ENCODE data around the gene RNFT2.
"Not testable (repeated sequence)": the region's sequence is repeated elsewhere in the genome, so short reads cannot be mapped to it uniquely, and the experiment has no call there.

Gene RNFT2

DNA sequence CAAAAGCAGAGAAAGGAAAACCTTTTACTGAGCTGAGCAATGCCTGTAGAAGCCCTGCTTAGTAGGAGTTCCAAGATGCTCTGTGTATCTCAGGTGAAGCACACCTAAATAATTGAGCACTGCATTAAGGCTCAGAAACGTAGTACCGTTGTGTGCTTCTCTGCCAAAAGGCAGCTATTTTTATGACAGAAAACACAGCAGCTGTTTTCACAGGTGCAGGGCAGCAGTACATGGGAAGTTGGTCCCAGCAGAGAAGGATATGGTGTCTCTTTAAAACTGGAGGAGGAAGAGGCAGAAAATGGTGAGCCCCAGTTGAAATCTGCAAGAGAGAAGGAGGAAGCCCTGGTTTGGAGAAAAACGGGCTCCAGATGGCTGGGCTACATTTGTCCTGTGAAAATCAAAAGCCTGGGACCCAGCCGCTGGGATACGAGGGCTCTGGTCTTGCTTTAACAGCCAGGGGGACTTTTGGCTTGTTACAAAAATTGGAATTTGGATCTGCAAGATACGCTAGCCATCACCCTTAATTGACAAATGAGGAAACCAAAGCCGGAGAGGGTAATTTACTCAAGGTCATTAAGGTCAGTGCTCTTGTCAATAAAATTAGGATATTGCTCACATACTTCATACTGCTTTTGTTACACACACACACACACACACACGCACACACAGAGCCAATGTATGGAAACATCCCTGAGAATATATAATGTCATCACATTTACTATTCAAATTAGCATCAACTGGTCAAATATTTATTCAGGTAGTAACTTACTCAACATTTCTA is 27.6 kb upstream of the RNFT2 start:
- no peak for DNase-seq

DNA sequence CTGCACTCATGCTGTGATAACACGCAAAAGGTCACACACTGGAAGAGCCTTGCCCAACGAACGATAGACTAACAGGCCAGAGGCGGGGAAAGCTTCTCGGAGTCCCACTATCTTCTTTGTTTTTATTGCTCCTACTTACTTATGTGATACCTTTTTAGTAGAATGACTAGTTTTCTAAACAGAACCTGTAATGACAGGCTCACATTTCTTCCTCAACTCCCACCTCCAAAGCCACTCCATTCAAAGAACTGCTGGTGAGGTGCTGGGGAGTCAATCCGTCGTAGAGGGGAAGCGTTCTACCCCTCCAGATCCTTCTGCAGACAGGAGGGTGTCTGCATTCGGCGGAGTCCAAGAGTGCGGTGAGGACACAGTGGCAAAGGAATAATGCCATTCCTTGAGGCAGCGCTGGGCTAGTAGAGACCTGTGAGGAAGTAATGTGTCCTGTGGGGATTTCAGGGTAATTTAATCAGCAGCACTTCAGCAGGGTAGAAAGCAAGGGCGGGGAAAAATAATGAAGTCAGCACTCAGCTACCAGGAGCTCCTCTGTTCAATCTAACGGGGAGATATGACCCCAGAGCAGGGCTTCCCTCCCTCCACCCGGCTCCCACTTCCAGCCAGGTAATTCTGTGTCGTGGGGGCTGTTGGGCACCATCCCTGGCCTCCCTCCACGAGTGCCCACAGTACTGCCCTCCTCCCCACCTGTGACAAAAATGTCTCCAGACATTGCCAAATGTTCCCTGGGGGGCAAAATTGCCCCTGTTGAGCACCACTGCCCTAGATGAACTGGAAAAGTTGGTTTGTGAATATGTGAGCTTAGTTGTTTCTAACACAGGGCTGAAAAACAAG is 25.4 kb upstream of the RNFT2 start:
- DNase-seq, result no peak

DNA sequence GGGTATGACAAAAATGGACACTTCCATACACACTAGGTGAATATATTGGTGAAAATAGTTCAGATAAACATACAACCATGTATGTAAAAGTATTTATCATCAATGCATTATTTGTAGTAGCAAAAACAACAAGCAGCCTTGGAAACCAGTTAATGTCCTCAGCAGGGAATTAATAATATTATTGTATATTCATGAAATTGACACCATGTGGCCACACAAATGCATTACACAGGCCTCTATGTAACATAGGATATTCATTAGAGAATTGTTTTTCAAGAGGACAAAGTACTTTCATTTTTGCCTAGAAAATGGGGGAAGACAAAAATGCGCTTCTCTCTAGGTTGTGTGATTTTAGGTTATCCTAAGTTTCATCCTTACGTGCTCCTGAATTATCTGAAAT is 24.6 kb upstream of the RNFT2 start:
- no peak for DNase-seq

DNA sequence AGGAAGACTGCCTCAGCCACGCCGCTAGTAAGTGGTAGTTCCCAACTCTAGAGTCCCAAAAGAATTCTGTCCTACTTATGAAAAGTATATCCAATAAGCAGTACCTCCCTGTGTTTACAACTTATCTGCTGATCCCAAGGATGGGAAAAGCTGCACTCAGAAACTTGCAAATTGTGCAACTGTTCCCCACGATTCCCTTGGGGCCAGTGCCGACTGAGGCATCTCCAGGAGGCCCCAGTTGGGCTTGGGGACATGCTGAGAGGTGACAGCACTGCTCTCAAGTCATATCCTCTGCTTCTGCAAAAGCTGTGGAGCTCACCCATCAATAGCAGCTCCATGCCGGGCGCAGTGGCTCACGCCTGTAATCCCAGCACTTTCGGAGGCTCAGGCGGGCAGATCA is 23.9 kb upstream of the RNFT2 start:
- no peak for DNase-seq

DNA sequence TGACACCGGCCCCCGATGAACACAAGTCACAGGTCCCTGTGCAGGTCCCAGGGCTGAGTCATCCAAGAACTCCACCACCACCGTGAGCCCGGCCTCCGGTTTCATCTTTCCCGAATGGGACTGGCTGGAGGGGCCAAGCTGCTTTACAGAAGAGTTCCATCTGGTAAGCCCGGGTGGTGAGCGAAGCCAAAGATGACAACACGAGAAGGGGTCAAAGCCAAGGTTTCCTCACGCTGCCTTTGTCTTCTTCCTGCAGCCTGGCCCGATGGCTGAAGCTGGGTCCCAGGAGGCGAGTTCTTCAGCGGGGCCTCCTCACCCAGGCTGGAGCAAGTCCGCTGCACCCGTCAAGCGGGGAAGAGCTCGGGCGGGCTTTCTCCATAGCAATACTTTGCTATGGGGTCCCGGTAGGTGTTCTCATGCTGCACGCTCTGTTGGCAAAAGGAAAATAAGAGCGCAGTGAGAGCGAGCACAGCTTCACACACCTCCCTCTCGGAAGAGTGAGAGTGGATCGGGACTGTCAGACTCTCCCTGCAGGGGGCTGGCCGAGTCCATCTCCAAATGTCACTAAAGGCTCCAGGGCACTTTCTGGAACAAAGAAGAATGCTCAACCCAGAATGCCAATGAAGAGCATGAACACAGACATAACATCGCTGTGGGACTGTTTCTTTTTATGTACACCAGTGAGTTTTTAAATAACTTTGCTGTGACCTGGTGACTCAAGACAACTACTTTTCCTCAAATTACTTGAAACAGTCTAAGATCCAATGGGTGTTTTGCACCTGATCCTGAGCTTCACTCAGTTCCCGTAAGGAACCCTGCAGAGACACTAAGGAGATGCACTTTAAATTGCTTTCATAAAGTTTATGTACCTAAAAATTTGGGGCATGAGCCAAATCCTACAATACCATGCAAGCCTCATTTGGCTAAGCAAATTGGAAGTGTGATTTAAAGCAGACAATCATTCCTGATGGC is 20.4 kb upstream of the RNFT2 start:
- DNase-seq, result no peak

DNA sequence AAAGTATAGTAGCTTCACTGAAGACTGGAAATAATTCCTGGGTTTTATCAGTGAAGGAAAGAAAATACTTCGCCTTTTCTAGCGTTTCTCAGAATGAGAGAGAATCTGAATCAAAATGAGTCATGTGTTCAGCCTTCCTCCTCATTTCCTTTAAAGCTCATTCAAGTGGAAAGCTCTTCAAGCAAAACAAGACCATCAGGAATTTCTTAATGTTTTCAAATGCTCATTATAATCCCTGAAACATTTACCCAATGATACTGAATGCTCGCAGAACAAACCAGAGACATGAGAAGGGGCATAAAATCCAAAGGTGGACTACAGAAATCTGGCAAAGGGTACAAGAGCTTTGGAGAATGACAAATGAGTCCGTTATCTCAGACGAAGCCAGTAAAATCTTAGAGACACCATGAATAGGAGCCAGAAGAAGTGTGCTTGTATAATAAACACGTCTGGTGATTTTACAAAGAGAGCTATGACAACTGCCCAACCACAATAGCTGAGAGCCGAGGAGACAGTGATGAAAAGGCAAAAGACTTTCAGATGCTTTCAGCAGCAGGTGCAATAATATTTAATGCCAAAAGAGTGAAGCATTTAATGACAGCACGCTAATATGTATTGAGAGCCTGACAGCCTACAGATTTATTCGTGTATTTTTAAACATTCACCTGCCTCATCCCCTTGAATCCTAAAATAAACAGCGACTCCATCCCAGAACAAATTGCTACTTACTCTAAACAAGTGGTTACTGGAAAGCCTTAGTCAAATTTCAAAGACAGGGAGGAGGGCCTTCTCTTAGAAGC is 19.3 kb upstream of the RNFT2 start:
- DNase-seq, result no peak

DNA sequence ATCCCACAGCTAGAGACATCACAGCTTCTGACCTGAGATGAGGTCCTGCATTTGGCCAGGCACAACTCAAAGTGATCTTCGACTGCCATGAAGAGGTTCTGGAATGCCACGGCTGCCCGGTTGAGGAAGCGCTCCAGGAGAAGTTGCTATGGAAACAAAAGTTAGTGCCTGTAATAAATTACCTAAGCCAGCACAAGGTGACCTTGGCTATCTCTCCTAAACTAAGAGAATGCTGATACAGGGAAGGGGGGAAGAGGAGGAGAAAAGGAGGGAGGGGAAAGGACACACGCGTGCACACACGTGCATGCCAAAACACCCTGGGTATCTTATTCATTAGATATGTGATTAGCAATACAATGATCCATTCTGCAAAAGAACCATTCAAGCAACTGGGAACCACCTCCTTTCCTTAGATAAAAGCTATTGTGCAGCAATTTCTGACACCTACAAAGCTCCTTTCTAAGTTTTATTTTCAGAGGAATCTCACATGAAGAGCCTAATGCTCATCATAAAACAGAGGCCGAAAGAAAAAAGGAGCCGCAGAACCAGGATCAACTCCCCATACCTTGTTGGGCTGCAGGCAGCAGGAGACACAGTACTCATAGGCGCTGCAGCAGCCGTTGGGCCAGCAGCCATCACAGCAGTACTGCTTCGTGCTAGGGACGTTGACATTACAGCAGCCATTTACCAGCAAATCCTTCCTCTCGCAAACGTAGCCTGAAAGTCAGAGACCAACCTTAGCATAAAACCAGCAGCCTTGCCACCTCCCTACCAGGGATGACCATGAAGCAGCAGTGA is 18.2 kb upstream of the RNFT2 start:
- DNase-seq, result no peak

DNA sequence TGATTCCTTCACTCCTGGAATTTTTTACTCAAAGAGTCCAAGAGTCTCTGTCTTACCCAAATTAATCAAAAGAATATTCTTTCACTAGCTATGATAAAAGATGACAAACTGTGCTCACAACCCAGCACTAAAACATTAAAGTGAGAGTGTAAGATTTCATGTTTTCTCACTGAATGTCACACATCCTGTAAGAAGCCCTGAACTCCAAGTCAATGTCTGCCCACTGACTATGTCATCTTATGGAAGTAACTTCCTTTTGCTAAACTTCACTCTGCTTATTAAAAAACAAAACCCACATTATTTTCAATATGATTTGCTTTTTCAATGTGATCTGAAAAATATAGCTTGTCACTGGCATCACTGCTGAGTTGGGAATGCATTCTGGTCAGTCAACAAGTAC is 15.9 kb upstream of the RNFT2 start:
- no peak for DNase-seq

DNA sequence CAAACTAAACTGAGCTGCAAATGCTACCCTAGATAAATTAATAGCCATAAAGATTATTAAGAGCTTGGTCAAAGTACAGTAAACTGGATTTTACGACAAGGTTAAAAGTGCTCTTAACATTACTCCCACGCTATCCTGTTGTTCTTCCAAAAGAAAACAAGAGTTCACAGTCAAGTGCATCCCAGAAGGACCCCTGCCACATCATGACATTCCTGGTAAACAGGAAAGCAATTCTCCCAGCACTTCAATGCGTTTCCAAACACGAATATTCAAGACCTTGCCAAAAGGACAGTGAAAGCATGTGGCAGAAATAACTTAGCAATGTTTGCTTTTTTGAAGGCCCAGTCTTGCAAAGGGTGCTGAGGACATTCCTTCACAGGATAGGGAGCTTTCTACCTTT is 11.4 kb upstream of the RNFT2 start:
- DNase-seq, result no peak

DNA sequence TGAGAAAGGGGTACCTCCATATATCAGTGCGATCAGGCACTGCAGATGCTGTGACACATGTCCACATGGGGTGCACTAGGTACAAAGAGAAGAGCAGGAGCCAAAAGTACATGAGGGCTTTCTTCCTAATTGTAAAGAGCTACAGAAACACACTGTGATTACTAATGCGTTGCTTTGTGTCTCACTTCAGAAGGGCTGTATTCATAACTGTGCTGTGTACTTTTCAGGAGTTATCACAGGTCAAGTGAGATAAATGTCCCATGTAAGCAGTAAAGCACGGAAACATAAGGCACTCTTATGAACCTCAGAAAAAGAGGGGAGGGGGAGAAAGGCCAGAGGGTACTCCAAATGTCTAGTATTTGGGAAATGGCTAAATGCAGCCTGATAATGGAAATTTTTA is 10.9 kb upstream of the RNFT2 start:
- DNase-seq, result no peak

DNA sequence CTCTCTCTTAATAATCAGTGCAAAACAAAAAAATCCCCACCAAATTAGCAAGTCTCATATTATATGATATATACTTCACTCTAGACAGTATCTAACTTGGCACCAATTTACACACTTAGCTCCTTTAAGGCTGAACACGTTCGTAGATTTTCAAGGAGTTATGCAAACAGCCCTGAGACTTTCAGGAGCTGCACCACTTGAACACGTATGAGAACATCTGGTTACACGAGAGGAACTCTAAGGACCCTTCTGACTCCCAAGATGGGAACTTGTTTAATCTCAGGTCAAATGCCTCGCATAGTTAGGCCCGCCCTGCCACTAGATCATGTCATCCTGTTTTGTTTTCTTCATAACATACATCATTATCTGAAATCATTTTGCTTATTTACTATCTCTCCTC is 10.2 kb upstream of the RNFT2 start:
- DNase-seq, result no peak

DNA sequence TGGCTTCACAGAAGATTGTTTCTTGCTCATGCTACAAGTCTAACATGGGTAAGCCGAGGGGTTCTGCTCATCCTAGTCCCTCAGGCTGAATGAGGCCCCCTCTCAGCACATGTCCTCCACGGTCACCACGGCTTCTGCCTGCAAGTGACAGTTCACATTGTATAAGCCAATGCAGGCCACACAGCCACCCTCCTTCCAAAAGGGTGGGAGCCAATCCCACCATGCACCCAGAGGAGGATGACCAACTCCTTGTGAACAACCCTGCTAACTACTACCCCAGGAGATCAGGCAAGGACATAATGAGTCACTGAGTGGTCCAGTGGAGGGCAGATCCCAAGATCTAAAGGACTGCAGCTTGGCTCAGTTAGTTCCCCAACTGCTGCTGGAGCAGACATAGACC is 6.3 kb upstream of the RNFT2 start:
- DNase-seq, result no peak

DNA sequence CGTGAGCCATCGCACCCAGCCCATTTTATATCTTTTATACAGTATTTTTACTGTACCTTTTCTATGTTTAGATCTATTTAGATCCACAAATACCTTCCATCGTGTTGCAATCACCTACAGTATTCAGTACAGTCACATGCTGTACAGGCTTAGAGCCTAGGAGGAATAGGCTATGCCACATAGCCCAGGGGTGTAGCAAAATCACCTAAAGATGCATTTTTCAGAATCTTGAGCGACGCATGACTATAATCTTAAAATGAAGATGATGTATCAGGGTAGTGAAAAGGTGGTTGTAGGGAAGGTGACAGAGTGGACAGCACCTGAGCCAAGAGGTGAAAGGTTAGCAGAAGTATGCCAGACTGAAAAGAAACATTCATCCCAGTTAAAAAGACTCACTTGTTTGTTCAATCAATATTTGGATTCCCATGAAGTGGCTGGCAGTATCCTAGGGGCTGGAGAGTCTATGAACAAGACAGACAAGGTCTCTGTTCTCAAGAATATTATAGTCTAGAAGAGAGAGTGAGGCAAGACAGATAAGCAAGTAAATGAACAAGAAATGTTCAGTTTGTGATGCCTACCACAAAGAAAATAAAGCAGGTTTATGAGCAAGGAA is 3.9 kb upstream of the RNFT2 start:
- DNase-seq, result no peak

DNA sequence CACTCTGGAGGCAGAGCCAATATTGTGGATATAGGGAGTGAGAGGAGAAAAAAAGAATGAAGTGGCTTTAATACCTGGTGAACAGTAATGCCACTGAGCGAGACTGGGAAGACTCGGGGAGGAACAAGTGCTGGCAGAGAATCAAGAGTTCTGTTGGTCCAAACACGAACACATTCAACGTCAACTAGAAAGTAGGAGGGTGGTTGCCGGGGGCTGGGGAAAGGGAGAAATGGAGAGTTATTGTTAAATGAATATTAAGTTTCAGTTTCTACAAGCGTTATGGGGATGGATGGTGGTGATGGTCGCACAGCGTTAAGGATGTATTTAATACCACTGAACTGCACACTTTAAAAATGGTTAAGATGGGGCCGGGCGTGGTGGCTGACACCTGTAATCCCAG is 3.0 kb upstream of the RNFT2 start:
- DNase-seq, result no peak

DNA sequence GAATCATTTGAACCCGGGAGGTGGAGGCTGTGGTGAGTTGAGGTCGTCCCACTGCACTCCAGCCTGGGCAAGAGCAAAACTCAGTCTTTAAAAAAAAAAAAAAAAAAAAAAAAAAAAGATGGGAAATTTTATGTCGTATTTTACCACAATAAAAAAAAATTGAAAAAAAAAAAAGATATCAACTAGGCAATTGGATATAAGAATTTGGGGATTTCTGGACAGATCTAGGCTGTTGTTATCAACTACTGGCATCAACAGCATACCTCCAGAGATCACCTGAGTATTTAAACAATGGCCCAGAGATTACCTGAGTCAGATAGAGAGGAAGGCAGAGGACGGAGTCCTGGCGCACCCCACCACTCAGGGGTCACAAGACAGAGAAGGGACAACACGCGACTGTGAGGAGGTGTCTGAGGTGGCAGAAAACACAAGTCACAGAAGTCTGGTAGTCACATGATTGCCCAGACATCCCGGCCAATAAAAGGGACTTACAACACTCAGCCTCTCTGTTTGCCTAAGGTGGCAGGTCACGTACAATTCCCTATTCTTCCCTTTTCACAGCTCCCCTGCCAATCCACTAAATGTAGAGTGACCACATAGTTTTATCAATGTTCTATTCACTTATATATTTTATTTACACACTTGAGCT is 2.0 kb upstream of the RNFT2 start:
- DNase-seq, result no peak

DNA sequence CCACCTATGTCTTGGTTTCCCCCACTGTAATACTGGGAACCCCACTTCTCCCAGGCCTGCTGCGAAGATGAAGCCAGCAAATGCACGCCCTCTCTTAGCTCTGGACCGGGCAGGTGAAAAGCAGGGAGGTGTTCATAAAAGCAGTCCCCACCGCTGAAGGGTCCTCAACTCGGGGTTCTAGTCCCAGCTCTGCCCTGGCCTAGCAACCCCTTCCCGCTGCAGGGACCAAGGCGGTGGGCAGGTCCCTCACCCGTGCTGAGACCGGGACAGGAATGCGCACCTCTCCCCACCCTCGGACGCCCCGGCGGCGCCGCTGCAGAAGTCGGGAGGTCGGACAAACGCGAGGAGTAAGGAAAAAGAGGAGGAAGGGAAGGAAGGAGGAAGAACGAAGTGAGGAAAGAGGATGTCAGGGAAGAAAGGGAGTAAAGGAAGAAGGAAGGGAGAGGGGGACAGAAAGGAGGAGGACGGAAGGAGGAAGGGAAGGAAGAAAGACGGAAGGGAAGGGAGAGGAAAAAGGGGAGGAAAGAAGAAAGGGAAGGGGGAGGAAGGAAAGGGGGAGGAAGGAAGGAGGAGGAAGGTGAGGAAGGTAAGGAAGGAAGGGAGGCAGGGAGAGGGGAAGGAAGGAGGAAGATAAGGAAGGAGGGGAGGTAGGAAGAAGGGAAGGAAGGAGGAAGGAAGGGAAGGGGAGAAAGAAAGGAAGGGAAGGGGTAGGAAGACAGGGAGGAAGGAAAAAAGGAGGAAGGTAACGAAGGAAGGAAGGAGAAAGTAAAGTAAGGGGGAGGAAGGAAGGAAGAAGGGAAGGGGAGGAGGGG is 947 bp upstream of the RNFT2 start:
- DNase-seq, result no peak

DNA sequence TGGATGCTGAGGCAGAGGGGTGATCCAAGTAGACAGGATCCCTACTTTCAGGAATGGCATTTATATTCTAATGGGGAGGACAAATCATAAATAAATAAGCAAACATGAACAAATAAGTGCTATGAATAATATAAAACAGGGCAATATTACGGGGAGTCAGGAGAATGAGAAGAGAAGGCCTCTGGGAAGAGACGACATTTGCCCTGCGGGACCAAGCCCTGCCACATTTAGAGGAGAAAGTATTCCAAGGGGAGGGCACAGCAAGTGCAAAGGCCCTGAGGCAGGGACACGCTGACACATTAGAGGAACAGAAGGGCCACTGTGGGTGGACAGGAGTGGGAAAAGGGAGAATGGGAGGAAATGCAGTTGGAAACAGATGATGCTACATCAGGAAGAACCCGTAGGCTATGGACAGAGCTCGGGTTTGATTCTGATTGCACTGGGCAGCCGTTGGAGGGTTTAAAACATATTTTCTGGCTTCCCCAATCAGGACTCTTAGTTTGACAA is 1.3 kb downstream of the RNFT2 start:
- DNase-seq, result no peak

DNA sequence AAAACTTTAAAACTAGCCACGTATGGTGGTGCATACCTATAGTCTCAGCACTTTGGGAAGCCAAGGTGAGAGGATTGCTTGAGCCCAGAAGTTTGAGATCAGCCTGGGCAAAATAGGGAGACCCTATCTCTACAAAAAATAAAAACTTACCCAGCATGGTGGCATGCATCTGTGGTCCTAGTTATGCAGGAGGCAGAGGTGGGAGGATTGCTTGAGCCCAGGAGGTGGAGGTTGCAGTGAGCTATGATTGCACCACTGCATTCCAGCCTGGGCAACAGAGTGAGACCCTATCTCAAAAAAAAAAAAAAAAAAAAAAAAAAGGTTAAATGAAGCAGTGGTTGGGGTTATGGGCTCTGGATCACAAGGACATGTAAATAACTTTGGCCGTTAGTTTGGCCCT is 4.7 kb downstream of the RNFT2 start:
- DNase-seq, result not testable (repeated sequence)

DNA sequence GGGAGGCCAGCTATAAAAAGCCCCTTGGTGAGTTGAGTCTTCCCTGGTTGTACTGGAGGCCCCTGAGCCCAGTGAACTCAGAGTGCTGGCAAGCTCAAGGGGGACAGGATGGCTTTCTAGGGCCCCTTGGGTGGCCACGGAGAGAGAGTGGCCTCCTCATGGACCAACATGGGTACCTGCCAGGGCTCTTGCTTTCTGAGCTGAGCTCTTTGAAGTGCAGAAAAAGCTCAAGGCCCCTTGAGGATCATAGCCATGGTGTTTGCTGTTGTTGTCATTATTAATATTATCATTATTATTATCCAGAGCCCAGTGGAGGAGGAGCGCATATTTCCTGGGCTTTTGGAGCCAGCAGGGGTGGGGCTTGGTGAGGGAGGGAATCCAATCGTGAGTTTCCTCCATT is 6.7 kb downstream of the RNFT2 start:
- no peak for DNase-seq

Data from activated T-cell treated with anti-CD3 and anti-CD28 coated beads for 4 hours (primary cell).